Effector memory CD4-positive, alpha-beta T cell (primary cell): Measurements from ENCODE around the gene IGSF9.

Experiments used
- DNase-seq, 3 donors: peaks; one replicate each; pipeline ENCODE4 v3.0.0-alpha.2; 2020
- H3K27ac ChIP-seq: 2 replicates; pipeline ENCODE4 v1.7.0; 2013; ENCODE audit warnings: mild to moderate bottlenecking, low read length, moderate library complexity; ENCODE audit not compliant: insufficient read depth, poor library complexity, severe bottlenecking
- H3K27me3 ChIP-seq: replicated peaks from 2 replicates; pipeline ENCODE4 v1.7.0; 2013; ENCODE audit warnings: mild to moderate bottlenecking, low read length; ENCODE audit not compliant: insufficient read depth, control insufficient read depth, poor library complexity, severe bottlenecking
- H3K36me3 ChIP-seq: 2 replicates; pipeline ENCODE4 v1.7.0; 2013; ENCODE audit warnings: mild to moderate bottlenecking, low read length, moderate library complexity; ENCODE audit not compliant: control insufficient read depth, insufficient read depth
- H3K4me1 ChIP-seq: 2 replicates; pipeline ENCODE4 v1.7.0; 2013; ENCODE audit warnings: low read length, mild to moderate bottlenecking; ENCODE audit not compliant: control insufficient read depth, insufficient read depth, poor library complexity, severe bottlenecking
- H3K4me3 ChIP-seq: 2 replicates; pipeline ENCODE4 v1.7.0; 2013; ENCODE audit warnings: low read length, low read depth, mild to moderate bottlenecking; ENCODE audit not compliant: insufficient read depth, poor library complexity, severe bottlenecking
- H3K9me3 ChIP-seq: 2 replicates; pipeline ENCODE4 v1.7.0; 2013; ENCODE audit warnings: mild to moderate bottlenecking, low read length, moderate library complexity; ENCODE audit not compliant: control insufficient read depth

Gene IGSF9

DNA sequence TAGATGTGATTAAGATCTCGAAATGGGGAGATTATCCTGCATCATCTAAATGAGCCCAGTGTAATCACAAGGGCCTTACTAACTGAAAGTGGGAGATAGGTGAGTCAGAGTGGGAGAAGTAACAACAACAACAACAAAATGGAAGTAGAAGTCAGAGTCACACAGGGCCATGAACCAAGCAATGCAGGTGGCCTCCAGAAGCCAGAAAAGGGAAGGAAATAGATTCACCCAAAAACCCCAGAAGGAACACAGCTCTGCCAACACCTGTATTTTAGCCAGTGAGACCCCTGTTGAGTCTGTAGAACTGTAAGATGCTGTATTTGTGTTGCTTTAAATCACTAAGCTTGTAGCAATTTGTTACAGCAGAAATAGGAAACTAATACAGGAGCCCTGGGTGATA lies 24.2 kb downstream of the IGSF9 start:
- Histone ChIP-seq H3K9me3 (no peaks in the 10 kb centered on the region), H3K4me3 (peak overlapping the region; percentile 77), H3K27me3 (no peaks in the 10 kb centered on the region), H3K4me1 (peaks cover 33% of the 10 kb centered on the region), H3K36me3 (peaks cover 46% of the 10 kb centered on the region), H3K27ac (peak overlapping the region; percentile 100)
- no peak for DNase-seq

- H3K4me3 ChIP-seq, result no peak overlapping the region
- H3K4me1 ChIP-seq, result peaks cover 33% of the 10 kb centered on the region
- H3K27ac ChIP-seq, result peak overlapping the region; percentile 100
- H3K27me3 ChIP-seq, result no peaks in the 10 kb centered on the region
- peaks cover 46% of the 10 kb centered on the region for H3K36me3 ChIP-seq
- DNase-seq, result no peak
- no peaks in the 10 kb centered on the region for H3K9me3 ChIP-seq
These were observed 24.8 kb downstream of the IGSF9 start for GRCh38 chr1:159920651-159921050.

GRCh38 chr1:159920202-159920601 lies 25.2 kb downstream of the IGSF9 start:
- Histone ChIP-seq H3K27me3 (no peaks in the 10 kb centered on the region), H3K9me3 (no peaks in the 10 kb centered on the region), H3K36me3 (peaks cover 46% of the 10 kb centered on the region), H3K4me1 (peaks cover 33% of the 10 kb centered on the region), H3K4me3 (no peak overlapping the region), H3K27ac (peak overlapping the region; percentile 100)
- no peak for DNase-seq

DNA sequence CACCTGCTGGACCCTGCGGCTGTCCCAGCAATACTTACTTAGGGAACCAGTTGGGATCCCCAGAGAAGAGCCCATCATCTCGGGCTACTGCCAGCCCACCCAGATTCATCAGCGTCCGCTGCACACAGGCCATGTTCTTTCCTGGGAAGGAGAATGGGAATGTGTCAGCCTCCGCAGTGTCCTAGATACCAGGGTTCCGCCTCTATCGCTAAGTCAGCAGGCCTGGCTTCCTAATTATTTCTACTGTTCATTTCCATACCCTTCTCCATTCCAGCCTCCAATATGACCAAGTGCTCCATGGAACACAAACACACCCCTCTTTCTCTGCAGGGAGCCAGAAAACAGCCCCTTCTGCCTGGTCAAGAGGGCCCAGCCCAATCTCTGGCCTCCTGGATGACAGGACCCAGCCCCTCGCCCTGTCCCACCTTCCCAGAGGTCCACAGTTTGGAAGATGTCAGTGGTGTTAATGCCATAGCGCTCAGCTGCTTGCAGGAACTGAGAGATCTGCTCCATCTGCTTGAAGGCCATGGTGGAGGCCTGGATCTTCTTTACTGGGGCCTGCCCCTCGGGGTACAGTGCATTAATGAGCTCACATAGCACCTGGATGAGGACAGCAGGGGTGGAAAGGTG lies 26.1 kb downstream of the IGSF9 start:
- H3K36me3 ChIP-seq, result peaks cover 46% of the 10 kb centered on the region
- H3K4me1 ChIP-seq, result peaks cover 33% of the 10 kb centered on the region
- H3K27me3 ChIP-seq, result no peaks in the 10 kb centered on the region
- no peak for DNase-seq
- no peak overlapping the region for H3K4me3 ChIP-seq
- peak overlapping the region; percentile 100 for H3K27ac ChIP-seq
- H3K9me3 ChIP-seq, result no peaks in the 10 kb centered on the region

- no peaks in the 10 kb centered on the region for H3K9me3 ChIP-seq
- H3K36me3 ChIP-seq, result peaks cover 46% of the 10 kb centered on the region
- DNase-seq, result no peak
- H3K4me3 ChIP-seq, result no peak overlapping the region
- peaks cover 37% of the 10 kb centered on the region for H3K4me1 ChIP-seq
- H3K27me3 ChIP-seq, result no peaks in the 10 kb centered on the region
- H3K27ac ChIP-seq, result no peak overlapping the region
These were observed 26.8 kb downstream of the IGSF9 start for GRCh38 chr1:159918352-159919200.

GRCh38 chr1:159917533-159918351 lies 27.7 kb downstream of the IGSF9 start:
- Histone ChIP-seq H3K27ac (no peak overlapping the region), H3K27me3 (no peaks in the 10 kb centered on the region), H3K36me3 (peaks cover 46% of the 10 kb centered on the region), H3K4me1 (peaks cover 36% of the 10 kb centered on the region), H3K9me3 (no peaks in the 10 kb centered on the region), H3K4me3 (no peak overlapping the region)
- DNase-seq, result no peak

- H3K27ac ChIP-seq, result no peak overlapping the region
- H3K4me1 ChIP-seq, result peaks cover 34% of the 10 kb centered on the region
- peaks cover 46% of the 10 kb centered on the region for H3K36me3 ChIP-seq
- H3K27me3 ChIP-seq, result no peaks in the 10 kb centered on the region
- no peak for DNase-seq
- H3K4me3 ChIP-seq, result no peak overlapping the region
- no peaks in the 10 kb centered on the region for H3K9me3 ChIP-seq
These were observed 29.0 kb downstream of the IGSF9 start for GRCh38 chr1:159916242-159917051.

DNA sequence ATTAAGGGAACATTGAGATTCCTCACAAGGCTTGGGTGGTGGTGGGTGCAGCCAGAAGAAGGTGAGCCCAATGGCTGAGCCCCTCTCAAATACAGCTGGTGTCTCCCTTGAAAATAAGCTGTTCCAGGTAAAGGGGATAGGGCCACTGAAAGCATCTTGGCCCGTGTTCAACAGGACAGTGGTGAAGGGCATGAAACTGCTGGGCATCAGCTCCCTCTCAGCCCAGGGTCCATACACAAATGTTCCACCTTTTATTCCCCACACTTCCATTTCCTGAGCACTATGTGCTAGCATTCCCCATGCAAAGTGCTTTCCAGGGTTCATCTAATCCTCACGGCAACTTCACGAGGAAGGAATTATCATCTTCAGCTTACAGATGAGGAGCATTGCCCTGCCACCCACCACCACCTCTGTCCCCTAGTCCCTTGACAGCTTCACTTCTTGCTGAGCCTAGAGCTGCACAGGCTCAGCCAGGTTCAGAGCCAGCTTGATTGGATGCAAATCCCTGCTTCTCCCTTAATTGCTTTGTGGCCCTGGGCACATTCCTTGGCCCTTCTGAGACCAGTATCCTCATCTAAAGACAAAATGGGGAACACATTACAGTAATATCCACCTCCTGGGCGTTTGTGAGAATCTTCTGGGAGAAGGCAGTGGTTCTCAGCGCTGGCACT lies 29.7 kb downstream of the IGSF9 start:
- Histone ChIP-seq H3K9me3 (no peaks in the 10 kb centered on the region), H3K4me3 (no peak overlapping the region), H3K4me1 (peaks cover 35% of the 10 kb centered on the region), H3K27ac (peak overlapping the region; percentile 21), H3K27me3 (no peaks in the 10 kb centered on the region), H3K36me3 (peaks cover 41% of the 10 kb centered on the region)
- no peak for DNase-seq
